HepG2 (cell line): ENCODE results near the gene SPSB1. TPM values are rescaled to one million over a fixed set of nuclear protein-coding genes. Genes with fewer than 3 reads are reported as not detected.

Experiments
- MAZ ChIP-seq, 2 experiments: sonication (generic) in 1 of 2; formaldehyde crosslinking in 1 of 2; IDR thresholded peaks; 2 replicates each; pipeline versions ENCODE4 v1.5.0 to v1.6.1; 2012 to 2020; ENCODE audit warnings: low read depth in 2 of 2, mild to moderate bottlenecking in 2 of 2, borderline replicate concordance in 1 of 2, improper control_type of control experiment in 1 of 2, low read length in 1 of 2, missing genetic modification reagents in 1 of 2, moderate library complexity in 1 of 2
- ZFP36L2 ChIP-seq: sonication (generic); formaldehyde crosslinking; IDR thresholded peaks from 2 replicates; pipeline ENCODE4 v1.4.0; 2020; ENCODE audit warnings: missing genetic modification reagents
- ZFYVE20 ChIP-seq: sonication (generic); formaldehyde crosslinking; IDR thresholded peaks from 2 replicates; pipeline ENCODE4 v1.8.0; 2023; ENCODE audit warnings: low read depth, mild to moderate bottlenecking, moderate library complexity, missing genetic modification reagents, borderline replicate concordance
- ZNF629 ChIP-seq: sonication (generic); formaldehyde crosslinking; conservative IDR thresholded peaks from 2 replicates; pipeline ENCODE4 v1.5.0; 2020; ENCODE audit warnings: missing genetic modification reagents
- polyA plus RNA-seq, 8 experiments: library from polyadenylated mRNA; depleted of rRNA in 3 of 8; stranded (reverse) in 7 of 8; unstranded in 1 of 8; fragments of >200 nt; fragmentation: Illumina TruSeq in 4 of 8; extraction: Trizol in 4 of 8; gene quantifications; 2 replicates each; pipeline versions ENCODE4 v1.2.1 to v1.2.3, GENCODE V29; 2011 to 2016; ENCODE audit warnings: low read depth in 4 of 8, missing spikeins in 1 of 8, mixed read lengths in 1 of 8; ENCODE audit not compliant: insufficient read depth in 1 of 8
- total RNA-seq, 5 experiments: library from RNA; depleted of rRNA; stranded (reverse); fragments of >200 nt; fragmentation: Illumina TruSeq; extraction: Trizol; gene quantifications; 2 replicates each; pipeline ENCODE4 v1.2.3, GENCODE V29; 2016; ENCODE audit warnings: low read depth in 1 of 5
- TF ChIP-seq, protein P1 (sequence below): sonication (generic); formaldehyde crosslinking; IDR thresholded peaks from 2 replicates; pipeline ENCODE4 v1.4.0; 2020; ENCODE audit warnings: missing genetic modification reagents, low read depth, mild to moderate bottlenecking, borderline replicate concordance
- TF ChIP-seq, protein P2 (sequence below): fragments of 450-650 bp; IDR thresholded peaks from 2 replicates; pipeline ENCODE4 v1.6.1; 2017; ENCODE audit warnings: mild to moderate bottlenecking
- TF ChIP-seq, protein P3 (sequence below): sonication (generic); formaldehyde crosslinking; IDR thresholded peaks from one replicate; pipeline ENCODE4 v1.5.1; 2020; ENCODE audit warnings: mild to moderate bottlenecking, missing genetic modification reagents; ENCODE audit errors: not compliant biosample characterization
- TF ChIP-seq, protein P4 (sequence below): sonication (generic); formaldehyde crosslinking; IDR thresholded peaks from 2 replicates; pipeline ENCODE4; 2020; ENCODE audit warnings: missing genetic modification reagents, mild to moderate bottlenecking, borderline replicate concordance

SPSB1 gene
- total and polyA plus RNA-seq, 2 of the 13 experiments (the other 11 are each of a cell fraction or from before 2014, with no cell fraction given): 5.0 to 8.0 TPM

- TF ChIP-seq, protein P1, sequence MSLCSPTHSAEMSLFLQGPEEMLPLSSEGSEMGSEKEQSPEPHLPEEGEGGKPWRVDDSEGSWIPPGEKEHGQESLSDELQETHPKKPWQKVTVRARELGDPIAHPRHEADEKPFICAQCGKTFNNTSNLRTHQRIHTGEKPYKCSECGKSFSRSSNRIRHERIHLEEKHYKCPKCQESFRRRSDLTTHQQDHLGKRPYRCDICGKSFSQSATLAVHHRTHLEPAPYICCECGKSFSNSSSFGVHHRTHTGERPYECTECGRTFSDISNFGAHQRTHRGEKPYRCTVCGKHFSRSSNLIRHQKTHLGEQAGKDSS (CRISPR knock-in tag): peak; percentile 64
- TF ChIP-seq, protein P2, sequence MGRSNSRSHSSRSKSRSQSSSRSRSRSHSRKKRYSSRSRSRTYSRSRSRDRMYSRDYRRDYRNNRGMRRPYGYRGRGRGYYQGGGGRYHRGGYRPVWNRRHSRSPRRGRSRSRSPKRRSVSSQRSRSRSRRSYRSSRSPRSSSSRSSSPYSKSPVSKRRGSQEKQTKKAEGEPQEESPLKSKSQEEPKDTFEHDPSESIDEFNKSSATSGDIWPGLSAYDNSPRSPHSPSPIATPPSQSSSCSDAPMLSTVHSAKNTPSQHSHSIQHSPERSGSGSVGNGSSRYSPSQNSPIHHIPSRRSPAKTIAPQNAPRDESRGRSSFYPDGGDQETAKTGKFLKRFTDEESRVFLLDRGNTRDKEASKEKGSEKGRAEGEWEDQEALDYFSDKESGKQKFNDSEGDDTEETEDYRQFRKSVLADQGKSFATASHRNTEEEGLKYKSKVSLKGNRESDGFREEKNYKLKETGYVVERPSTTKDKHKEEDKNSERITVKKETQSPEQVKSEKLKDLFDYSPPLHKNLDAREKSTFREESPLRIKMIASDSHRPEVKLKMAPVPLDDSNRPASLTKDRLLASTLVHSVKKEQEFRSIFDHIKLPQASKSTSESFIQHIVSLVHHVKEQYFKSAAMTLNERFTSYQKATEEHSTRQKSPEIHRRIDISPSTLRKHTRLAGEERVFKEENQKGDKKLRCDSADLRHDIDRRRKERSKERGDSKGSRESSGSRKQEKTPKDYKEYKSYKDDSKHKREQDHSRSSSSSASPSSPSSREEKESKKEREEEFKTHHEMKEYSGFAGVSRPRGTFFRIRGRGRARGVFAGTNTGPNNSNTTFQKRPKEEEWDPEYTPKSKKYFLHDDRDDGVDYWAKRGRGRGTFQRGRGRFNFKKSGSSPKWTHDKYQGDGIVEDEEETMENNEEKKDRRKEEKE: no peak
- TF ChIP-seq ZFP36L2 (CRISPR knock-in tag) (no peak), ZFYVE20 (CRISPR knock-in tag) (0 out of 2 replicates have a peak, but pooled peaks have one; percentile 34), ZNF629 (CRISPR knock-in tag) (0 out of 2 replicates have a peak, but pooled peaks have one; percentile 3), MAZ (IDR thresholded peaks at IDR 0.05; ENCODE audit: borderline replicate concordance, low read depth, low read length) (no peak), MAZ (CRISPR knock-in tag; IDR thresholded peaks at IDR 0.05; ENCODE audit: low read depth) (peak; percentile 21; the same call in 1 of the 2 replicates)
- TF ChIP-seq, protein P3, sequence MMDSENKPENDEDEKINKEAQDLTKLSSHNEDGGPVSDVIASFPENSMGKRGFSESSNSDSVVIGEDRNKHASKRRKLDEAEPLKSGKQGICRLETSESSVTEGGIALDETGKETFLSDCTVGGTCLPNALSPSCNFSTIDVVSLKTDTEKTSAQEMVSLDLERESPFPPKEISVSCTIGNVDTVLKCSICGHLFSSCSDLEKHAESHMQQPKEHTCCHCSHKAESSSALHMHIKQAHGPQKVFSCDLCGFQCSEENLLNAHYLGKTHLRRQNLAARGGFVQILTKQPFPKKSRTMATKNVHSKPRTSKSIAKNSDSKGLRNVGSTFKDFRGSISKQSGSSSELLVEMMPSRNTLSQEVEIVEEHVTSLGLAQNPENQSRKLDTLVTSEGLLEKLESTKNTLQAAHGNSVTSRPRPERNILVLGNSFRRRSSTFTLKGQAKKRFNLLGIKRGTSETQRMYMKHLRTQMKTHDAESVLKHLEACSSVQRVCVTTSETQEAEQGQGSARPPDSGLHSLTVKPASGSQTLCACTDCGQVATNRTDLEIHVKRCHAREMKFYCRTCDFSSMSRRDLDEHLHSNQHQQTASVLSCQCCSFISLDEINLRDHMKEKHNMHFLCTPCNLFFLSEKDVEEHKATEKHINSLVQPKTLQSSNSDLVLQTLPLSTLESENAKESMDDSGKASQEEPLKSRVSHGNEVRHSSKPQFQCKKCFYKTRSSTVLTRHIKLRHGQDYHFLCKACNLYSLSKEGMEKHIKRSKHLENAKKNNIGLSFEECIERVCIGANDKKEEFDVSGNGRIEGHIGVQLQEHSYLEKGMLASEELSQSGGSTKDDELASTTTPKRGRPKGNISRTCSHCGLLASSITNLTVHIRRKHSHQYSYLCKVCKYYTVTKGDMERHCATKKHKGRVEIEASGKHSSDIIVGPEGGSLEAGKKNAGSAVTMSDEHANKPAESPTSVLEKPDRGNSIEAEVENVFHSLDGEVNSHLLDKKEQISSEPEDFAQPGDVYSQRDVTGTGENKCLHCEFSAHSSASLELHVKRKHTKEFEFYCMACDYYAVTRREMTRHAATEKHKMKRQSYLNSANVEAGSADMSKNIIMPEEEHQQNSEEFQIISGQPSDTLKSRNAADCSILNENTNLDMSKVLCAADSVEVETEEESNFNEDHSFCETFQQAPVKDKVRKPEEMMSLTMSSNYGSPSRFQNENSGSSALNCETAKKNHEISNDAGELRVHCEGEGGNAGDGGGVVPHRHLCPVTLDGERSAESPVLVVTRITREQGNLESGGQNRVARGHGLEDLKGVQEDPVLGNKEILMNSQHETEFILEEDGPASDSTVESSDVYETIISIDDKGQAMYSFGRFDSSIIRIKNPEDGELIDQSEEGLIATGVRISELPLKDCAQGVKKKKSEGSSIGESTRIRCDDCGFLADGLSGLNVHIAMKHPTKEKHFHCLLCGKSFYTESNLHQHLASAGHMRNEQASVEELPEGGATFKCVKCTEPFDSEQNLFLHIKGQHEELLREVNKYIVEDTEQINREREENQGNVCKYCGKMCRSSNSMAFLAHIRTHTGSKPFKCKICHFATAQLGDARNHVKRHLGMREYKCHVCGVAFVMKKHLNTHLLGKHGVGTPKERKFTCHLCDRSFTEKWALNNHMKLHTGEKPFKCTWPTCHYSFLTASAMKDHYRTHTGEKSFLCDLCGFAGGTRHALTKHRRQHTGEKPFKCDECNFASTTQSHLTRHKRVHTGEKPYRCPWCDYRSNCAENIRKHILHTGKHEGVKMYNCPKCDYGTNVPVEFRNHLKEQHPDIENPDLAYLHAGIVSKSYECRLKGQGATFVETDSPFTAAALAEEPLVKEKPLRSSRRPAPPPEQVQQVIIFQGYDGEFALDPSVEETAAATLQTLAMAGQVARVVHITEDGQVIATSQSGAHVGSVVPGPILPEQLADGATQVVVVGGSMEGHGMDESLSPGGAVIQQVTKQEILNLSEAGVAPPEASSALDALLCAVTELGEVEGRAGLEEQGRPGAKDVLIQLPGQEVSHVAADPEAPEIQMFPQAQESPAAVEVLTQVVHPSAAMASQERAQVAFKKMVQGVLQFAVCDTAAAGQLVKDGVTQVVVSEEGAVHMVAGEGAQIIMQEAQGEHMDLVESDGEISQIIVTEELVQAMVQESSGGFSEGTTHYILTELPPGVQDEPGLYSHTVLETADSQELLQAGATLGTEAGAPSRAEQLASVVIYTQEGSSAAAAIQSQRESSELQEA: peak; percentile 22
- TF ChIP-seq, protein P4, sequence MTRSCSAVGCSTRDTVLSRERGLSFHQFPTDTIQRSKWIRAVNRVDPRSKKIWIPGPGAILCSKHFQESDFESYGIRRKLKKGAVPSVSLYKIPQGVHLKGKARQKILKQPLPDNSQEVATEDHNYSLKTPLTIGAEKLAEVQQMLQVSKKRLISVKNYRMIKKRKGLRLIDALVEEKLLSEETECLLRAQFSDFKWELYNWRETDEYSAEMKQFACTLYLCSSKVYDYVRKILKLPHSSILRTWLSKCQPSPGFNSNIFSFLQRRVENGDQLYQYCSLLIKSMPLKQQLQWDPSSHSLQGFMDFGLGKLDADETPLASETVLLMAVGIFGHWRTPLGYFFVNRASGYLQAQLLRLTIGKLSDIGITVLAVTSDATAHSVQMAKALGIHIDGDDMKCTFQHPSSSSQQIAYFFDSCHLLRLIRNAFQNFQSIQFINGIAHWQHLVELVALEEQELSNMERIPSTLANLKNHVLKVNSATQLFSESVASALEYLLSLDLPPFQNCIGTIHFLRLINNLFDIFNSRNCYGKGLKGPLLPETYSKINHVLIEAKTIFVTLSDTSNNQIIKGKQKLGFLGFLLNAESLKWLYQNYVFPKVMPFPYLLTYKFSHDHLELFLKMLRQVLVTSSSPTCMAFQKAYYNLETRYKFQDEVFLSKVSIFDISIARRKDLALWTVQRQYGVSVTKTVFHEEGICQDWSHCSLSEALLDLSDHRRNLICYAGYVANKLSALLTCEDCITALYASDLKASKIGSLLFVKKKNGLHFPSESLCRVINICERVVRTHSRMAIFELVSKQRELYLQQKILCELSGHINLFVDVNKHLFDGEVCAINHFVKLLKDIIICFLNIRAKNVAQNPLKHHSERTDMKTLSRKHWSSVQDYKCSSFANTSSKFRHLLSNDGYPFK (CRISPR knock-in tag): peak; percentile 61
Observed at GRCh38 chr1:9249534-9250410, 42.9 kb upstream of the SPSB1 start (continued).
